ENCODE results near the gene ZNF490.

- no peak for TF ChIP-seq KDM5A (IDR thresholded peaks at IDR 0.05)
- TF ChIP-seq POLR2A (IDR thresholded peaks at IDR 0.05; ENCODE audit: low read length) = no peak
- TF ChIP-seq ELK1 (IDR thresholded peaks at IDR 0.05; ENCODE audit: low read depth, low read length) = no peak
- no peak for TF ChIP-seq CTCF (IDR thresholded peaks at IDR 0.05)
These were observed 47.4 kb upstream of the ZNF490 start for GRCh38 chr19:12657966-12658365.
